Measurements from ENCODE around the gene SPARCL1. TPM values are rescaled to one million over a fixed set of nuclear protein-coding genes. Genes with fewer than 3 reads are reported as not detected.

Gene SPARCL1, protein sequence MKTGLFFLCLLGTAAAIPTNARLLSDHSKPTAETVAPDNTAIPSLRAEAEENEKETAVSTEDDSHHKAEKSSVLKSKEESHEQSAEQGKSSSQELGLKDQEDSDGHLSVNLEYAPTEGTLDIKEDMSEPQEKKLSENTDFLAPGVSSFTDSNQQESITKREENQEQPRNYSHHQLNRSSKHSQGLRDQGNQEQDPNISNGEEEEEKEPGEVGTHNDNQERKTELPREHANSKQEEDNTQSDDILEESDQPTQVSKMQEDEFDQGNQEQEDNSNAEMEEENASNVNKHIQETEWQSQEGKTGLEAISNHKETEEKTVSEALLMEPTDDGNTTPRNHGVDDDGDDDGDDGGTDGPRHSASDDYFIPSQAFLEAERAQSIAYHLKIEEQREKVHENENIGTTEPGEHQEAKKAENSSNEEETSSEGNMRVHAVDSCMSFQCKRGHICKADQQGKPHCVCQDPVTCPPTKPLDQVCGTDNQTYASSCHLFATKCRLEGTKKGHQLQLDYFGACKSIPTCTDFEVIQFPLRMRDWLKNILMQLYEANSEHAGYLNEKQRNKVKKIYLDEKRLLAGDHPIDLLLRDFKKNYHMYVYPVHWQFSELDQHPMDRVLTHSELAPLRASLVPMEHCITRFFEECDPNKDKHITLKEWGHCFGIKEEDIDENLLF
- 10 to 100 TPM in 1 of 2 donors, 1 to 10 TPM in 1; 1.9 to 25.8 TPM for total RNA-seq
- 10 to 100 TPM; 10.6 to 16.1 TPM for polyA plus RNA-seq

DNA sequence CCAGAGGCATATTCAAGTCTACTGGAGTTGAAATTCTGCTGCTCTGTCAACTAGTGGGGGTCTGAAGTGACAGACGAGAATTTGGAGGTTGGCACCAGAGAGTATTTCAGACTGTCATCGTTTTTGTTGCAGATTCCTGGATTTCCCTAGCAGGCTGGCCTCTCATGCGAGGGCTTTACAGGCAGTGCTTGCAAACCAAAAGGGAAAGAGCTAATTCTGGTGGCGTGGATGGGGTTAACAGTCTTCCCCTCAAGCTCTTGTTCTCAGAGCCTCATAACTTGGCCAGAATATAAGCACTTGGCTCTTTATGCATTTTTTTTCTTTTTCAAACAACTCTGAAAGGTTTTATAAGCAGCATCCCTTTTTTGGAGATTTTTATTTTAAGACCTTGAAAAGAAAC lies at the start of gene SPARCL1:
Gene SPARCL1 (minus strand): TSS at position 190 of the 400 bp plus-strand sequence. CDS start 29,802 bp downstream, outside the sequence.
- Histone ChIP-seq H3K9ac (ENCODE audit: low read depth in 1 of 2, low read length in 2 of 2) (no peak within 1 kb of the TSS), H3K36me3 (ENCODE audit: control insufficient read depth in 4 of 4, insufficient read depth in 3 of 4, low read depth in 1 of 4, low read length in 3 of 4) (no peaks in the 10 kb centered on the region), H3K9me3 (ENCODE audit: control insufficient read depth in 4 of 4, low read length in 3 of 4) (peaks cover 0 to 8% (median 0%) of the 10 kb centered on the region in 4 donors), H3K27ac (ENCODE audit: low read depth in 1 of 2, low read length in 2 of 2) (no peak within 1 kb of the TSS), H3K4me1 (ENCODE audit: control insufficient read depth in 4 of 4, insufficient read depth in 4 of 4, low read length in 3 of 4) (peaks cover 0 to 14% (median 7%) of the 10 kb centered on the region in 4 donors), H3K4me3 (ENCODE audit: low read depth in 1 of 3, low read length in 3 of 3) (no peak within 1 kb of the TSS), H3K27me3 (ENCODE audit: control insufficient read depth in 4 of 4, insufficient read depth in 4 of 4, low read length in 3 of 4) (no peaks in the 10 kb centered on the region)
- TF ChIP-seq, protein P1, sequence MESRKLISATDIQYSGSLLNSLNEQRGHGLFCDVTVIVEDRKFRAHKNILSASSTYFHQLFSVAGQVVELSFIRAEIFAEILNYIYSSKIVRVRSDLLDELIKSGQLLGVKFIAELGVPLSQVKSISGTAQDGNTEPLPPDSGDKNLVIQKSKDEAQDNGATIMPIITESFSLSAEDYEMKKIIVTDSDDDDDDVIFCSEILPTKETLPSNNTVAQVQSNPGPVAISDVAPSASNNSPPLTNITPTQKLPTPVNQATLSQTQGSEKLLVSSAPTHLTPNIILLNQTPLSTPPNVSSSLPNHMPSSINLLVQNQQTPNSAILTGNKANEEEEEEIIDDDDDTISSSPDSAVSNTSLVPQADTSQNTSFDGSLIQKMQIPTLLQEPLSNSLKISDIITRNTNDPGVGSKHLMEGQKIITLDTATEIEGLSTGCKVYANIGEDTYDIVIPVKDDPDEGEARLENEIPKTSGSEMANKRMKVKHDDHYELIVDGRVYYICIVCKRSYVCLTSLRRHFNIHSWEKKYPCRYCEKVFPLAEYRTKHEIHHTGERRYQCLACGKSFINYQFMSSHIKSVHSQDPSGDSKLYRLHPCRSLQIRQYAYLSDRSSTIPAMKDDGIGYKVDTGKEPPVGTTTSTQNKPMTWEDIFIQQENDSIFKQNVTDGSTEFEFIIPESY (IDR thresholded peaks at IDR 0.05): no peak
- TF ChIP-seq RAD21 (IDR thresholded peaks at IDR 0.05) (no peak), YY1 (IDR thresholded peaks at IDR 0.05) (no peak), HNF4G (IDR thresholded peaks at IDR 0.05) (no peak), TAF1 (conservative IDR thresholded peaks at IDR 0.05) (no peak), RXRA (IDR thresholded peaks at IDR 0.05) (no peak), FOXA2 (IDR thresholded peaks at IDR 0.05) (no peak), FOXA1 (IDR thresholded peaks at IDR 0.05) (no peak), JUND (IDR thresholded peaks at IDR 0.05) (no peak)
- TF ChIP-seq, protein P2, sequence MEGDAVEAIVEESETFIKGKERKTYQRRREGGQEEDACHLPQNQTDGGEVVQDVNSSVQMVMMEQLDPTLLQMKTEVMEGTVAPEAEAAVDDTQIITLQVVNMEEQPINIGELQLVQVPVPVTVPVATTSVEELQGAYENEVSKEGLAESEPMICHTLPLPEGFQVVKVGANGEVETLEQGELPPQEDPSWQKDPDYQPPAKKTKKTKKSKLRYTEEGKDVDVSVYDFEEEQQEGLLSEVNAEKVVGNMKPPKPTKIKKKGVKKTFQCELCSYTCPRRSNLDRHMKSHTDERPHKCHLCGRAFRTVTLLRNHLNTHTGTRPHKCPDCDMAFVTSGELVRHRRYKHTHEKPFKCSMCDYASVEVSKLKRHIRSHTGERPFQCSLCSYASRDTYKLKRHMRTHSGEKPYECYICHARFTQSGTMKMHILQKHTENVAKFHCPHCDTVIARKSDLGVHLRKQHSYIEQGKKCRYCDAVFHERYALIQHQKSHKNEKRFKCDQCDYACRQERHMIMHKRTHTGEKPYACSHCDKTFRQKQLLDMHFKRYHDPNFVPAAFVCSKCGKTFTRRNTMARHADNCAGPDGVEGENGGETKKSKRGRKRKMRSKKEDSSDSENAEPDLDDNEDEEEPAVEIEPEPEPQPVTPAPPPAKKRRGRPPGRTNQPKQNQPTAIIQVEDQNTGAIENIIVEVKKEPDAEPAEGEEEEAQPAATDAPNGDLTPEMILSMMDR (IDR thresholded peaks at IDR 0.05; ENCODE audit: low read depth, low read length, missing input control): no peak
- TF ChIP-seq, protein P3, sequence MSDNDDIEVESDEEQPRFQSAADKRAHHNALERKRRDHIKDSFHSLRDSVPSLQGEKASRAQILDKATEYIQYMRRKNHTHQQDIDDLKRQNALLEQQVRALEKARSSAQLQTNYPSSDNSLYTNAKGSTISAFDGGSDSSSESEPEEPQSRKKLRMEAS (IDR thresholded peaks at IDR 0.05): no peak
- TF ChIP-seq, protein P4, sequence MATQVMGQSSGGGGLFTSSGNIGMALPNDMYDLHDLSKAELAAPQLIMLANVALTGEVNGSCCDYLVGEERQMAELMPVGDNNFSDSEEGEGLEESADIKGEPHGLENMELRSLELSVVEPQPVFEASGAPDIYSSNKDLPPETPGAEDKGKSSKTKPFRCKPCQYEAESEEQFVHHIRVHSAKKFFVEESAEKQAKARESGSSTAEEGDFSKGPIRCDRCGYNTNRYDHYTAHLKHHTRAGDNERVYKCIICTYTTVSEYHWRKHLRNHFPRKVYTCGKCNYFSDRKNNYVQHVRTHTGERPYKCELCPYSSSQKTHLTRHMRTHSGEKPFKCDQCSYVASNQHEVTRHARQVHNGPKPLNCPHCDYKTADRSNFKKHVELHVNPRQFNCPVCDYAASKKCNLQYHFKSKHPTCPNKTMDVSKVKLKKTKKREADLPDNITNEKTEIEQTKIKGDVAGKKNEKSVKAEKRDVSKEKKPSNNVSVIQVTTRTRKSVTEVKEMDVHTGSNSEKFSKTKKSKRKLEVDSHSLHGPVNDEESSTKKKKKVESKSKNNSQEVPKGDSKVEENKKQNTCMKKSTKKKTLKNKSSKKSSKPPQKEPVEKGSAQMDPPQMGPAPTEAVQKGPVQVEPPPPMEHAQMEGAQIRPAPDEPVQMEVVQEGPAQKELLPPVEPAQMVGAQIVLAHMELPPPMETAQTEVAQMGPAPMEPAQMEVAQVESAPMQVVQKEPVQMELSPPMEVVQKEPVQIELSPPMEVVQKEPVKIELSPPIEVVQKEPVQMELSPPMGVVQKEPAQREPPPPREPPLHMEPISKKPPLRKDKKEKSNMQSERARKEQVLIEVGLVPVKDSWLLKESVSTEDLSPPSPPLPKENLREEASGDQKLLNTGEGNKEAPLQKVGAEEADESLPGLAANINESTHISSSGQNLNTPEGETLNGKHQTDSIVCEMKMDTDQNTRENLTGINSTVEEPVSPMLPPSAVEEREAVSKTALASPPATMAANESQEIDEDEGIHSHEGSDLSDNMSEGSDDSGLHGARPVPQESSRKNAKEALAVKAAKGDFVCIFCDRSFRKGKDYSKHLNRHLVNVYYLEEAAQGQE (IDR thresholded peaks at IDR 0.05): no peak
- DNase-seq (ENCODE audit: low spot score): no peak
- 74% methylated on average over 4 of the region's 4 CpGs for WGBS

DNA sequence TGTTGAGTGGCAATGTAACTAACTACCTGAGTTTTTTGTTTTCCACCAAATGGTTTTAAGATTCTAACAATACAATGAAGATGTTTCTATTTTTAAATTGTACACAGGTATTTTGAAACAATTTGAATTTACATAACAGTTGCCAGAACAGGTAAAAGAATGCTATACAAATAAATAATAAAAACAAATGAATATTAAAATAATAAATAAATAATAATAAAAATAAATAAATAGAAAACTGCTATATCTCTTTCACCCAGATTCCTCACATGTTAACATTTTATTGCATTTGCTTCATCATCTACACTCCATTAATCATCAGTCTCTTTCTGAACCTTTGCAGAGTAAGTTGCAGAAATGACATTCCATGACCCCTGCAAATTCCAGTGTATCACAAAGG lies 46.8 kb upstream of the SPARCL1 start:
- Histone ChIP-seq H3K27ac (ENCODE audit: low read depth in 1 of 2, low read length in 2 of 2) (no peak overlapping the region), H3K9ac (ENCODE audit: low read depth in 1 of 2, low read length in 2 of 2) (no peak overlapping the region), H3K36me3 (ENCODE audit: control insufficient read depth in 4 of 4, insufficient read depth in 3 of 4, low read depth in 1 of 4, low read length in 3 of 4) (no peaks in the 10 kb centered on the region), H3K27me3 (ENCODE audit: control insufficient read depth in 4 of 4, insufficient read depth in 4 of 4, low read length in 3 of 4) (no peaks in the 10 kb centered on the region), H3K4me1 (ENCODE audit: control insufficient read depth in 4 of 4, insufficient read depth in 4 of 4, low read length in 3 of 4) (no peaks in the 10 kb centered on the region), H3K9me3 (ENCODE audit: control insufficient read depth in 4 of 4, low read length in 3 of 4) (no peaks in the 10 kb centered on the region), H3K4me3 (ENCODE audit: low read depth in 1 of 3, low read length in 3 of 3) (no peak overlapping the region)
- no peak for TF ChIP-seq RXRA (IDR thresholded peaks at IDR 0.05)
- TF ChIP-seq EGR1 (IDR thresholded peaks at IDR 0.05; ENCODE audit: low read depth in 2 of 2): no peak
- TF ChIP-seq RAD21 (IDR thresholded peaks at IDR 0.05): no peak
- TF ChIP-seq NR2F2 (IDR thresholded peaks at IDR 0.05): no peak
- TF ChIP-seq, protein P4 (IDR thresholded peaks at IDR 0.05): no peak
- no peak for TF ChIP-seq HNF4G (IDR thresholded peaks at IDR 0.05)
- TF ChIP-seq, protein P1 (IDR thresholded peaks at IDR 0.05): no peak
- DNase-seq (ENCODE audit: low spot score): no peak

Measured in liver (tissue), 9 donors.